T-helper 2 cell treated with Interferon-gamma antibody and Interleukin-4, amounts not matched to agents 5 μg/mL and 100 μg/mL, for 36 hours (primary cell): ENCODE results near the gene ENOX1.

Experiments
- DNase-seq: peaks from one replicate; pipeline ENCODE4 v3.0.0; 2021; ENCODE audit warnings: low spot score
- H3K27ac Mint-ChIP-seq: one replicate; pipeline ENCODE4 v1.8.0; 2021; ENCODE audit warnings: mild to moderate bottlenecking, mixed read lengths
- H3K27me3 Mint-ChIP-seq: one replicate; pipeline ENCODE4 v1.8.0; 2021; ENCODE audit warnings: low read depth, mixed read lengths
- H3K36me3 Mint-ChIP-seq: one replicate; pipeline ENCODE4 v1.8.0; 2021; ENCODE audit warnings: low read depth, mixed read lengths
- H3K4me1 Mint-ChIP-seq: one replicate; pipeline ENCODE4 v1.8.0; 2021; ENCODE audit warnings: low read depth, mixed read lengths
- H3K4me3 Mint-ChIP-seq: one replicate; pipeline ENCODE4 v1.8.0; 2022; ENCODE audit warnings: mild to moderate bottlenecking, moderate library complexity, mixed read lengths
- H3K9me3 Mint-ChIP-seq: one replicate; pipeline ENCODE4 v1.8.0; 2021; ENCODE audit warnings: mixed read lengths

ENOX1 gene

GRCh38 chr13:43304945-43305344 is 481.8 kb downstream of the ENOX1 start:
- Mint-ChIP-seq H3K9me3 (no peaks in the 10 kb centered on the region), H3K4me3 (no peak overlapping the region), H3K4me1 (no peaks in the 10 kb centered on the region), H3K36me3 (no peaks in the 10 kb centered on the region), H3K27me3 (peaks cover 14% of the 10 kb centered on the region), H3K27ac (no peak overlapping the region)
- no peak for DNase-seq

GRCh38 chr13:43304449-43304848 is 482.3 kb downstream of the ENOX1 start:
- Mint-ChIP-seq H3K4me3 (no peak overlapping the region), H3K27ac (no peak overlapping the region), H3K36me3 (no peaks in the 10 kb centered on the region), H3K9me3 (no peaks in the 10 kb centered on the region), H3K4me1 (no peaks in the 10 kb centered on the region), H3K27me3 (peaks cover 19% of the 10 kb centered on the region)
- no peak for DNase-seq

GRCh38 chr13:43303033-43303729 is 483.6 kb downstream of the ENOX1 start:
- Mint-ChIP-seq H3K27me3 (peaks cover 30% of the 10 kb centered on the region), H3K27ac (no peak overlapping the region), H3K4me3 (no peak overlapping the region), H3K4me1 (no peaks in the 10 kb centered on the region), H3K9me3 (no peaks in the 10 kb centered on the region), H3K36me3 (no peaks in the 10 kb centered on the region)
- DNase-seq: no peak

GRCh38 chr13:43301346-43301969 is 485.3 kb downstream of the ENOX1 start:
- no peaks in the 10 kb centered on the region for H3K36me3 Mint-ChIP-seq
- peaks cover 29% of the 10 kb centered on the region for H3K27me3 Mint-ChIP-seq
- H3K4me3 Mint-ChIP-seq: no peak overlapping the region
- no peak for DNase-seq
- no peaks in the 10 kb centered on the region for H3K4me1 Mint-ChIP-seq
- no peak overlapping the region for H3K27ac Mint-ChIP-seq
- H3K9me3 Mint-ChIP-seq: no peaks in the 10 kb centered on the region

DNA sequence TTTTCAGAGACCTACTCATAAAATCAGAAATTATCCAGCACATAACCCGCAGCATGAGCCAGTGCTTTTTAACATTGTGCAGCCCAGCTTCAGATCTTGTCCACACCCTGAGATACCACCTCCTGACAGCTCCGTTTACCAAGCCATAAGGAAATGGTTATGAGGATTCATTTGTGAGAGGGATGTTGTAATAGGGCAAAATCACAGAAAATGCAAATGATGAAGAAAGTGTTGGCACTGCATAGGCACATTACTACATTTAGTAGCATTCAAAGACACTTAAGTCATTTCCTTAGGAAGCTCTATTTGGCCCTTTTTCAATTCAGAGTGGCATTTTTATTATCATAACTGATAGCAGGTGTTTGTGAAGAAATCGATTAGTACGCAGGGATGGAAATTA is 485.9 kb downstream of the ENOX1 start:
- no peaks in the 10 kb centered on the region for H3K9me3 Mint-ChIP-seq
- DNase-seq: no peak
- no peaks in the 10 kb centered on the region for H3K4me1 Mint-ChIP-seq
- peaks cover 29% of the 10 kb centered on the region for H3K27me3 Mint-ChIP-seq
- no peak overlapping the region for H3K27ac Mint-ChIP-seq
- H3K4me3 Mint-ChIP-seq: no peak overlapping the region
- H3K36me3 Mint-ChIP-seq: no peaks in the 10 kb centered on the region

GRCh38 chr13:43299374-43299773 is 487.4 kb downstream of the ENOX1 start:
- Mint-ChIP-seq H3K27me3 (peaks cover 25% of the 10 kb centered on the region), H3K4me3 (no peak overlapping the region), H3K27ac (no peak overlapping the region), H3K36me3 (no peaks in the 10 kb centered on the region), H3K4me1 (no peaks in the 10 kb centered on the region), H3K9me3 (no peaks in the 10 kb centered on the region)
- DNase-seq: no peak

- Mint-ChIP-seq H3K27ac (no peak overlapping the region), H3K27me3 (peaks cover 22% of the 10 kb centered on the region), H3K36me3 (no peaks in the 10 kb centered on the region), H3K4me3 (no peak overlapping the region), H3K4me1 (no peaks in the 10 kb centered on the region), H3K9me3 (no peaks in the 10 kb centered on the region)
- DNase-seq: no peak
These were observed 488.0 kb downstream of the ENOX1 start for GRCh38 chr13:43298816-43299215.

DNA sequence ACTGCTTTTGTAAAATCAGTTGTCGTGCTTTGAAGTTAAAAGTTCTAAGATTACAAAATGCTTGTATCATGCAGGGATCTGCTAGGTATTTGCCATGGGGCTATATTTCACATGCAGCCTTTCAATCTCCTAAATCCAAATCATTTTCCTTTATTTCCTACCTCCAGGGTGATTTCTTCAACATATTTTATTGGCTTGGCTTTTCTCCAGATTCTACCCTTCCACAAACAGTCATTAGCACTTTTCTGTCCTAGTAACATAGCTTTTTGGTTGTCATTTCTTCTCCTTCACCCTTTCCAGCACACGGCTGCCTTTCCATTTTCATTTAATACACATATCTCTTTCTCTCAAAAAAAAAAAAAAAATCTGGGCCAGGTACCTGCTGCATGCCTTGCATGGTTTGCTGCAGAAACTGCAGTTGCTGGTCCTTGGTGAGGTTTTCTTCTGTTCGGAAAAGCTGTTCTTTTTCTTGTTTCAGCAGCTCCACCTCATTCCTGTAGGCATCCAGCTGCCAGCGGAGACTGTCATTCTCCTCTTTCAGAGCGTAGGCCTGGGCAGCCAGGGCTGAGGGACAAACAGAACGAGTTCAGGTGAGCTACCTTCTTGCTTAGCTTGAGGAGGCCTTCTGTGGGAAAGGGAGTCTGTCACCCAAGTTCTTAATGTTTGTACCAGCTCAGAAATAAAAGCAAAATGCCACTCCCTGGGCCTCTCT is 488.6 kb downstream of the ENOX1 start:
- Mint-ChIP-seq H3K27me3 (peaks cover 21% of the 10 kb centered on the region), H3K9me3 (no peaks in the 10 kb centered on the region), H3K36me3 (no peaks in the 10 kb centered on the region), H3K4me1 (no peaks in the 10 kb centered on the region), H3K27ac (no peak overlapping the region), H3K4me3 (no peak overlapping the region)
- no peak for DNase-seq

DNA sequence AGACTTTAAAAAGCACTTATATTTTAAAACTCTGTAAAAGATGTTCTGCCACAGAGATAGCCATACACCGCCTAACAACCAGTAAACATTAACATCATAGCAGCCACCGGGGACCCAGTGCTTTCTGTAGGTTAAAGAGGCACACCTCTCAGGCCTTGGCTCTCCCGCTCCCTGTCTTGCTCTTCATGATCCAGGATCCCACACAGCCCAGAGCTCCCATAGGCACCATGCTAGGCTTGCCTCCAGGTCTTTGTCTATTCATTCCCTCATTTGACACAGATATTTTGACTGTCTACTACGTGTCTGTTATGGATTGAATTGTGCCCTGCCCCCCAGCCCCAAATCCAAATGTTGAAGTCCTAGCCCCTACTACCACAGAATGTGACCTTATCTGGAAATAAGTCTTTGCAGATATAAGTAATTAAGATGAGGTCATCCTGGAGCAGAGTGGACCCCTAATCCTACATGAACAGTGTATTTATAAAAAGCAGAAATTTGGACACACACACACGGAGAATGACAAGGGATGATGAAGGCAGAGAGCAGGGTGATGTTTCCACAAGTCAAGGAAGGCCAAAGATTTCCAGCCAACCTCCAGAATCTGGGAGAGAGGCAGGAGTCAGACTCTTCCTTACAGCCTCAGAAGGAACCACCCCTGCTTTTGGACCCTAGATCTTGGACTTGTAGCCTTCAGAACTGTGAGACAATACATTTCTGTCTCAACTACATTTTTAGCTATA is 490.8 kb downstream of the ENOX1 start:
- no peak for DNase-seq
- no peaks in the 10 kb centered on the region for H3K36me3 Mint-ChIP-seq
- H3K27ac Mint-ChIP-seq: no peak overlapping the region
- no peak overlapping the region for H3K4me3 Mint-ChIP-seq
- H3K27me3 Mint-ChIP-seq: peaks cover 21% of the 10 kb centered on the region
- no peaks in the 10 kb centered on the region for H3K4me1 Mint-ChIP-seq
- no peaks in the 10 kb centered on the region for H3K9me3 Mint-ChIP-seq

DNA sequence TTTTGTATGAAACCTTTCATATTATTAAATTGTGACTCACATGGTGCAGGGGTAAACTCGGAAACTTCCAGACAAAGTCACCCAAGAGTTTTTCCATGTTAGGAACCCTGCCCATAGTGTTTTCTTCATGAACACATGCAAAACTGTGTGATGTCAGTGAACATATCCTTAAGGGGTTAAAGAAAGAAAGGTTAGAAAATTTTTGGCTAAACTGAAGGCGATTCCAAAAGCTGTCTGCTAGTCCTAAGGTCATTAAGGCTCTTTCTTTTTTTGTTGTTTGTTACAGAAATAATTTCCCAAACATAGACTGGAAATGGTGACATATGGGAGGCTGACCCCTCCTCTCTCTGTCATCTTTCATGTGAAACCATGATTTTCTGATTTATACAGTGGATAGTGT is 491.5 kb downstream of the ENOX1 start:
- no peaks in the 10 kb centered on the region for H3K4me1 Mint-ChIP-seq
- DNase-seq: no peak
- H3K36me3 Mint-ChIP-seq: no peaks in the 10 kb centered on the region
- peaks cover 21% of the 10 kb centered on the region for H3K27me3 Mint-ChIP-seq
- H3K9me3 Mint-ChIP-seq: no peaks in the 10 kb centered on the region
- H3K4me3 Mint-ChIP-seq: no peak overlapping the region
- H3K27ac Mint-ChIP-seq: no peak overlapping the region

GRCh38 chr13:43294412-43294811 is 492.4 kb downstream of the ENOX1 start:
- Mint-ChIP-seq H3K27ac (no peak overlapping the region), H3K27me3 (peaks cover 17% of the 10 kb centered on the region), H3K36me3 (no peaks in the 10 kb centered on the region), H3K4me1 (no peaks in the 10 kb centered on the region), H3K9me3 (no peaks in the 10 kb centered on the region), H3K4me3 (no peak overlapping the region)
- DNase-seq: no peak

DNA sequence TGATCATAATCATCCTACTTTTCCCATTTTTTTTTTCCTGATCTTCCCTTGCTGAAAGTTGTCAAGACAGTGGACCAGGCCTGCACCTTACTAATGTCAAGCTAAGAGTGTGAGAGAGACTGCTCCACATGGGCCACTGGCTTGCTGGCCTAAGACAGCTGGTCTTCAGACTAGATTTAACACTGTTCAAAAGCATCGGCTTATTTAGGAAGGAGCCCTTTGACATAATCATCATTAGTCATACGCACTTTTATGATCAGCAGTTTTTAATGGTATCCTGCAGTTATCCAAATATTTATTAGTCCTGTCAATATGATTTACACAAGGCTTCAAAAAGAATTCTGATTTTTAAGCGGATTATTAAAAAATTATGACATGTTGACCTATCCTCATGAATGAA is 492.8 kb downstream of the ENOX1 start:
- Mint-ChIP-seq H3K27me3 (peaks cover 13% of the 10 kb centered on the region), H3K4me1 (no peaks in the 10 kb centered on the region), H3K27ac (no peak overlapping the region), H3K36me3 (no peaks in the 10 kb centered on the region), H3K9me3 (no peaks in the 10 kb centered on the region), H3K4me3 (no peak overlapping the region)
- DNase-seq: no peak

- no peak for DNase-seq
- H3K27me3 Mint-ChIP-seq: peaks cover 9% of the 10 kb centered on the region
- H3K9me3 Mint-ChIP-seq: no peaks in the 10 kb centered on the region
- no peak overlapping the region for H3K4me3 Mint-ChIP-seq
- no peaks in the 10 kb centered on the region for H3K36me3 Mint-ChIP-seq
- no peak overlapping the region for H3K27ac Mint-ChIP-seq
- H3K4me1 Mint-ChIP-seq: no peaks in the 10 kb centered on the region
These were observed 493.2 kb downstream of the ENOX1 start for GRCh38 chr13:43293561-43293960.

DNA sequence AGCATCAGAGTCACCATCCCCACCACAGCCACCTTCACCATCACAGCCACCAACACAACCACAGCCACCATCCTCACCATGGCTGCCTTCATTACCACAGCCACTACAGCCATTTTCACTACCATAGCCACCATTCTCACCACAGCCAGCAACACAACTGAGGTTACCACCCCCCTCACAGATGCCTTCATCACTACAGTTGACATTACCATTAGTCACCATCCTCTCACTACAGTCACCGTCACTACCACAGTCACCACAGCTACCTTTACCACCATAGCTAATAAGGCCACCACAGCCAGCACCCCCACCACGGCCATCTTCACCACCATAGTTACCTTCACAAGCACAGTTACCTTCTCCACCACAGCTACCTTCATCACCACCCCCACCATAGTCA is 493.8 kb downstream of the ENOX1 start:
- no peaks in the 10 kb centered on the region for H3K4me1 Mint-ChIP-seq
- H3K4me3 Mint-ChIP-seq: no peak overlapping the region
- H3K36me3 Mint-ChIP-seq: no peaks in the 10 kb centered on the region
- H3K27ac Mint-ChIP-seq: no peak overlapping the region
- peaks cover 3% of the 10 kb centered on the region for H3K27me3 Mint-ChIP-seq
- H3K9me3 Mint-ChIP-seq: no peaks in the 10 kb centered on the region
- DNase-seq: no peak
